Measurements from ENCODE around the gene GRIP1. TPM values are rescaled to one million over a fixed set of nuclear protein-coding genes. Genes with fewer than 3 reads are reported as not detected.

Gene GRIP1
- total and polyA plus RNA-seq, 10 of the 15 experiments (the other 5 are each of a cell fraction or from before 2014, with no cell fraction given) = 0.05 to 0.85 (median 0.50) TPM; not detected in 7

- TF ChIP-seq KAT2A (conservative IDR thresholded peaks at IDR 0.05; ENCODE audit: control insufficient read depth, low read depth, low read length) (no peak), ZBTB40 (IDR thresholded peaks at IDR 0.05; ENCODE audit: borderline replicate concordance) (no peak)
These were observed 183.2 kb downstream of the GRIP1 start (continued) for GRCh38 chr12:66495709-66496108.

- ChIA-PET CTCF (no interaction called here), SMC1A (ENCODE audit: uncharacterized antibody, unreplicated experiment) (no interaction called here), POLR2A (no interaction called here), RAD21 (ENCODE audit: unreplicated experiment) (no interaction called here)
- no peak overlapping the region for H3K9ac ChIP-seq (ENCODE audit: control insufficient read depth, insufficient read depth, low read length)
- TF ChIP-seq ETV6 (conservative IDR thresholded peaks at IDR 0.05 in 1 of 2, IDR thresholded peaks at IDR 0.05 in 1 of 2; ENCODE audit: borderline replicate concordance in 1 of 2, low read depth in 1 of 2) (no peak), NKRF (conservative IDR thresholded peaks at IDR 0.05) (no peak), POLR2AphosphoS2 (IDR thresholded peaks at IDR 0.05; ENCODE audit: low read depth, low read length) (no peak), ZNF384 (IDR thresholded peaks at IDR 0.05; ENCODE audit: borderline replicate concordance, low read depth, low read length) (no peak), CREM (IDR thresholded peaks at IDR 0.05; ENCODE audit: low read depth) (no peak), NFYB (IDR thresholded peaks at IDR 0.05; ENCODE audit: insufficient read depth, low read depth, low read length) (no peak), NR2F1 (conservative IDR thresholded peaks at IDR 0.05) (no peak), ZNF217 (IDR thresholded peaks at IDR 0.05) (no peak), E4F1 (IDR thresholded peaks at IDR 0.05; ENCODE audit: borderline replicate concordance, partially characterized antibody) (no peak)
- no peaks in the 10 kb centered on the region for H3K9me3 ChIP-seq (replicated peaks; ENCODE audit: control insufficient read depth, insufficient read depth, low read length)
- ATAC-seq (no peak), DNase-seq (ENCODE audit: low read depth, low spot score) (no peak), FAIRE-seq (no peak)
- no peak overlapping the region for H3K4me2 ChIP-seq (ENCODE audit: control insufficient read depth, insufficient read depth)
- no peaks in the 10 kb centered on the region; a peak in 1 of 4 replicates for H3K27me3 ChIP-seq (replicated peaks in 1 of 2; ENCODE audit: control insufficient read depth in 2 of 2, insufficient read depth in 2 of 2, low read length in 1 of 2)
- no TSS peak for BruUV-seq (replicated peaks)
- H3K4me1 ChIP-seq (ENCODE audit: control insufficient read depth, insufficient read depth, low read length) = no peaks in the 10 kb centered on the region
- in situ Hi-C loops (cut with MboI) (no loop called here), intact Hi-C loops (cut with micrococcal nuclease; ENCODE audit: unreplicated experiment) (no loop called here)
- H3K36me3 ChIP-seq (ENCODE audit: control insufficient read depth in 2 of 2, insufficient read depth in 2 of 2, low read length in 1 of 2) = no peaks in the 10 kb centered on the region
- H3K4me3 ChIP-seq = no peak overlapping the region
- no peak overlapping the region for H2AFZ ChIP-seq (ENCODE audit: control insufficient read depth, low read depth, low read length)
- H4K20me1 ChIP-seq (ENCODE audit: control insufficient read depth, insufficient read depth) = no peaks in the 10 kb centered on the region
- H3K79me2 ChIP-seq (ENCODE audit: control insufficient read depth, insufficient read depth, low read length) = no peaks in the 10 kb centered on the region
- H3K27ac ChIP-seq (ENCODE audit: control insufficient read depth, insufficient read depth) = no peak overlapping the region
These were observed 185.1 kb downstream of the GRIP1 start for GRCh38 chr12:66493819-66494218.

Measured in GM12878 (cell line).